KG1 (cell line): Measurements from ENCODE around the gene METTL22.

Experiments
- DNase-seq: peaks from one replicate; lab custom pipeline; 2025; lab: John Stamatoyannopoulos, UW

The METTL22 gene

GRCh38 chr16:8621572-8622314, at the start of gene METTL22:
TSS of gene METTL22 (plus strand) at chr16:8621698. CDS start at chr16:8625666, 3,968 bp downstream.
- peak; percentile 42 for DNase-seq

GRCh38 chr16:8572063-8572918, 49.2 kb upstream of the METTL22 start:
- no peak for DNase-seq

- DNase-seq: no peak
Observed at GRCh38 chr16:8572919-8573724, 48.4 kb upstream of the METTL22 start.

- no peak for DNase-seq
Observed at GRCh38 chr16:8575399-8575798, 46.1 kb upstream of the METTL22 start.

- no peak for DNase-seq
Observed at GRCh38 chr16:8576141-8577004, 45.1 kb upstream of the METTL22 start.

GRCh38 chr16:8577678-8578304, 43.7 kb upstream of the METTL22 start:
- DNase-seq: no peak

- no peak for DNase-seq
Observed at GRCh38 chr16:8579559-8579958, 41.9 kb upstream of the METTL22 start.

- no peak for DNase-seq
Observed at GRCh38 chr16:8581831-8582580, 39.5 kb upstream of the METTL22 start.

GRCh38 chr16:8583199-8583598, 38.3 kb upstream of the METTL22 start:
- DNase-seq: no peak

GRCh38 chr16:8583732-8584131, 37.8 kb upstream of the METTL22 start:
- DNase-seq: no peak

- no peak for DNase-seq
Observed at GRCh38 chr16:8585041-8585440, 36.5 kb upstream of the METTL22 start.

- DNase-seq: no peak
Observed at GRCh38 chr16:8585857-8586256, 35.6 kb upstream of the METTL22 start.

GRCh38 chr16:8587065-8587464, 34.4 kb upstream of the METTL22 start:
- no peak for DNase-seq

- no peak for DNase-seq
Observed at GRCh38 chr16:8588682-8589056, 32.8 kb upstream of the METTL22 start.

- DNase-seq: no peak
Observed at GRCh38 chr16:8589057-8589899, 32.2 kb upstream of the METTL22 start.

- DNase-seq: no peak
Observed at GRCh38 chr16:8589900-8590688, 31.4 kb upstream of the METTL22 start, which contains the start of gene TMEM114. TSS of gene TMEM114 (minus strand) at chr16:8590511. CDS start at chr16:8589838, 673 bp downstream.

GRCh38 chr16:8590811-8591210, 30.7 kb upstream of the METTL22 start:
- no peak for DNase-seq

- no peak for DNase-seq
Observed at GRCh38 chr16:8591451-8591850, 30.0 kb upstream of the METTL22 start.
